Nucleus accumbens (tissue), 56 donors: ENCODE measurements around the gene ACIN1.

Experiments
- DNase-seq, 56 donors: peaks; one replicate each; lab custom pipeline; 2025; lab: John Stamatoyannopoulos, UW

Gene ACIN1

DNA sequence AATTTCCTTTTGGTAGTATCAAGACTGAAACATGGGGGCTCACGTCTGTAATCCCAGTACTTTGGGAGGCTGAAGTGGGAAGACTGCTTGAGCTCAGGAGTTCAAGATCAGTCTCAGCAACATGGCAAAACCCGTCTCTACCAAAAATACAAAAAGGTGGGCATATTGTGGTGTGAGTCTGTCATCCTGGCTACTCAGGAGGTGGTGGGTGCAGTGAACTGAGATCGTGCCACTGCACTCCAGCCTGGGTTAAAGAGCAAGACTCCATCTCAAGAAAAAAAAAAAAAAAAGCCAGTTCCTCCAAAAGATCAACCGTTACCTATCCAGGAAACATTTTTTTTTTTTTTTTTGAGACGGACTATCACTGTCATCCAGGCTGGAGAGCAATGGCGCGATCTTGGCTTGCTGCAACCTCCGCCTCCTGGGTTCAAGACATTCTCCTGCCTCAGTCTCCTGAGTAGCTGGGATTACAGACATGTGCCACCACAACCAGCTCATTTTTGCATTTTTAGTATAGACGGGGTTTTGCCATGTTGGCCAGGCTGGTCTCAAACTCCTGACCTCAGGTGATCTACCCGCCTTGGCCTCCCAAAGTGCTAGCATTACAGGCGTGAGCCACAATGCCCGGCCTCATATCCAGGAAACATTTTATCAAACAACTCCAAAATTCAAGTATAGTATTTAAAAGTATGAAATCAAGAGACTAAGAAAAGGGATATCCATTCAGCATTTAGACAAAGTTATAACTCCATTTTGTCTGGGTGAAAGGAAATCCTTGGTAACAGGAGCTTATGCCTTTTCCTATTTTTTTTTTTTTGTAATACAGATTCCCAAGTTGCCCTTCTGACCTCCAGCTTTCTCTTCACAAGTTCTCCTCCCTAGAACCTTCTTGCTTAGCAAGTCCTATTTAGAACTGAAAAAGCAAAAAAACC lies 3.4 kb downstream of the ACIN1 start:
- DNase-seq: no peak

DNA sequence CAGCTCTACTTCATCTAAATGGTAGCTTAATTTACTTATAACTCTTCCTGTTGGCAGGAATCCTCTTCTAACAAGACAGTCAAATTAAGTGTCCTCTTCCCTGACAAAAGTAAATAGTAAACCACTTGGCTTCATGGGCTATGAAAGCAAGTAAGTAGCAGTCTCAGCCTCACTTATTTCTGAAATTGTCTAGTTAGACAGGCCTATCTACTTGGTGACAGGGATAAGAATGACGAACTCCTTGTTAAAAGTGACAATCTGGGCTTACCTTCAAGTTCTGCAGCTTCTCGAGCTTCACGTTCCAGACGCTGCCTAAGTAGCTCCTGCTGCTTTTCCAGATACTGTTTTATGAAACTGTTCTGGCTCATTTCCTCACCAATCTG lies 4.7 kb downstream of the ACIN1 start:
- DNase-seq: no peak

DNA sequence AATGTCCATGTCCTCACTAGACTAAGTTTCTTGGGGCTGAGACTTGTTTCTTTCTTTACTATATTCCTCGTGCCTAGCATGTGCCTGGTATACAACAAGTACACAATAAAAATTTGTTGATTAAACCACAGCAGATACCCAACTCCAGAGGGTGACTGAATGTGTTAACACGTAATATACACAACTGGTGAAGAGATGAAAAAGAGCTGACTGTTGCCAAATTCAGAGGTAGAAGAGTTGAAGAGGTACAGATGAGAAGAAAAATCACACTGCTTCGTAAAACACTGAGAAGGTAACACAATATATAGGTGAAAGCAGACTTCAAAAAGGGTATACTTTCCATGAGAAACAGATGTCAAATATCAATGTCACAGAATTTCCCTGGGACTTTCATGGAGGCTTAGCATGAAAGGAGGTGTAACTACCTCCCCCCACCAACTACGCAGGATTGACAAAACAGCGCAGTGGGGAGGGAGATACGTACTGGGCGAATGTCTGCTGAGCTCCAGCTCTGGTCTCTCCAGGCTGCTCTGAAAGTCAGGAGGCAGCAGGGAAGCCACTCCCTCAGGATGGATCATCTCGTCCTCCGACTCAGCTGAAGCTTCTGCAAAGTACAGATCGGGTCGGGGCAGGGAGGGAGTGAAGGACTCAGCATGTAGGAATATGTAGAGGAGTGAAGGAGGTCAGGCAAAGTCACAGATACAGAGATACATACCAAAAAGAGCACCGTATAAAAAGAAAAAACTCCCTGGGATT lies 5.3 kb downstream of the ACIN1 start:
- no peak for DNase-seq

DNA sequence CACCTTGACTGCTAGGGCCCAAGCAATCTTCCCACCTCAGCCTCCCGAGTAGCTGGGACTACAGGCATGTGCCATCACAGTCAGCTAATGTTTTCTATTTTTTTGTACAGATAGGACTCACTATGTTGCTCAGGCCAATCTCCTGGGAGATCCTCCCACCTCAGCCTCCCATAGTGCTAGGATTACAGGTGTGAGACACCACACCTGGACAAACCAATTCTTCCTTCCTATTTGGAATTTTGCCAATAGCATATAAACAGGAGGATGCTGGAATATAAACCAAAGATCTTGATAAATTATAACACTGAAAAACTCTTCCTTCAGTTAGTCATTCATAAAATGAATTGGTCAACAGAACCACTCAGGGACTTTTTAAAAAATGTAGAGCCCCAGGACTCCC lies 8.4 kb downstream of the ACIN1 start:
- no peak for DNase-seq

DNA sequence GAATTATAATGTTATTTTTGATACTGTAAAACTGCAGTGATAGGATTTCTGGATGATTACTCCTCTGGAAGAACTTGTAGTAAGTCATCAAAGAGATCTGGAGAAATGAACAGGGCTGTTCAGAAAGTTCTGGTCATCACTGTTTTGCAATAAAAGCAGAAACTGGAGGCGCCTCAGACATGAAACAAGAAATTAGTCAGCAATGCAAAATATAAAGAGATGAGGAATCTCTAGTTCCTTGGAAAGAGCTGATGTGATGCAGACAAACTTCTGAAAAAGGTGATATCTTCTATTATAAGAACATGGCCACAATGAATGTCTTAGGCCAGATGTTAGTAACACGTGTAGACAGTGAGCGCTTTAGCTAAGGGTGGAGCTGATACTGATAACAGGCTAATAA lies 9.5 kb downstream of the ACIN1 start:
- no peak for DNase-seq

DNA sequence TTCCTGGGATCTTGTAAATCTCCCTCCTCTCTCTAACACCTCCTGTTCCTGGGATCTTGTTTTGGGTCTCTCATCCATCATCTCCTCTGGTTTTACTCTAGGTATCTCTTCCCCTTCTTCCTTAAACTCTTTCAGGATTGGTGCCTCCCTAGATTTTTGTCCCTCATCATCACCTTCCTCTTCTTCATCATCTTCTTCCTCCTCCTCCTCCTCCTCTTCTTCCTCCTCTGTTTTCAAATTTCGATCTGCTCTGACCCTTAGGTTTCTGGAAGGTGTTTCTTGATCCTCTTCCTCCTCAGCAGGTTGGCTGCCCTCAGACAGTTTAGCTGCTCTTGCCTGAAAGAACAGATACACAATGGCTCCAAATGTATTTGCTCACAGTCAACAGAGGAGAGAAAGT lies 14.5 kb downstream of the ACIN1 start:
- DNase-seq: no peak

DNA sequence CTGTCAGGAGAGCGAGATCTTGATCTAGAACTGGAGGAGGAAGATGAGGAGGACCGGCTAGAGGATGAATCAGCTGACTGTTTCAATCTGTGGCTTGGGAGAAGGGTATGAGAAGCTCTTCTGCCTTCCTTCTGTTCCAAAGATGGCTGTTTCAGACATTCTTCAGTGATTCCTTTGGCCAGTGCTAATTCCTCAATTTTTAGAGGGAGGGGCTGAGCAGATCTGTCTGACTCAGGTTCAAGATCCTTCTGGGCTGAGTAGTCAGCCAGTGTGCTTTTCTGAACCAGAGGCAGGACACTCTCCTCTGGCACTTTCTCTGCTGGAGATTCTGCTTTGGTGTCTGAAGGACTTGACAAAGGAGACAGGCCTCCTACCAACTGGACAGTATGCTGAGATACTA lies 15.2 kb downstream of the ACIN1 start:
- DNase-seq: no peak

DNA sequence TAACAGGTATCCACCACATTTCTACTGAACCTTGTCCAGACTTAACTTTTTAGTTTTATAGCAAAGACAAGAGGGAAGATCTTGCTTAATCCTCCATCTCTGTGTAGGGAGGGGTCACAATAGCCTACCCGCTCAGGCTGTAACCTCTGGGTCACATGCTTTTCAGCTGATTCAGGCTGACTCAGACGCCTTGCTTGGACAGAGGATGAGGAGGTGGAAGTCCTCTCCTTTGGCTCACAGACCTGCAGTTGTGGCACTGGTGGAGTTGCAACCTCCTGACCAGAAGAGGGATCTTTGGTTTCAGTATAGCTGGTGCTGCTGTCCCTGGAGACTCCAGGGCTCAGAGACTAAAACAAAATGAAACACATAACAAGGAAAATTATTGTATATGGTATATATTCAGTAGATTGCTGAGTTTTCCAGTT lies 16.2 kb downstream of the ACIN1 start:
- no peak for DNase-seq

DNA sequence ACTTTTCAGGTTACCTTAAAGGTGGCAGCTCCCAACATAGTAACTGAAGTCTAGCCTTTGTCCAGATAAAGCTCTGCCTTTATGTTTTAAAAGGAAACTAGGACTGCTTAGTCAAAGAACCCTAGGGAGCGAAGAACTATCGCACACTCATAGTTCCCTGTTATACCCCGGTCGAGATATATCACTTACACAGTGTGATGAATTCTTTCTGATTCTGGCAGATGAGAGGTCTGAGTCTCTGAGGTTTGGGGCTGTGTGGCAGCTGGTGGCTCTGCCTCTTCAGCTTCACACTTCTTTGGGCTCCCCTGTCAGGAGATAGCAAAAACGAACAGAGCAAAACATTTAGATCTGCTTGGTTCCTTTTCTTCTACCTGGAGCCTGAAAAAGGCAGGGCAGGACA lies 17.0 kb downstream of the ACIN1 start:
- no peak for DNase-seq

DNA sequence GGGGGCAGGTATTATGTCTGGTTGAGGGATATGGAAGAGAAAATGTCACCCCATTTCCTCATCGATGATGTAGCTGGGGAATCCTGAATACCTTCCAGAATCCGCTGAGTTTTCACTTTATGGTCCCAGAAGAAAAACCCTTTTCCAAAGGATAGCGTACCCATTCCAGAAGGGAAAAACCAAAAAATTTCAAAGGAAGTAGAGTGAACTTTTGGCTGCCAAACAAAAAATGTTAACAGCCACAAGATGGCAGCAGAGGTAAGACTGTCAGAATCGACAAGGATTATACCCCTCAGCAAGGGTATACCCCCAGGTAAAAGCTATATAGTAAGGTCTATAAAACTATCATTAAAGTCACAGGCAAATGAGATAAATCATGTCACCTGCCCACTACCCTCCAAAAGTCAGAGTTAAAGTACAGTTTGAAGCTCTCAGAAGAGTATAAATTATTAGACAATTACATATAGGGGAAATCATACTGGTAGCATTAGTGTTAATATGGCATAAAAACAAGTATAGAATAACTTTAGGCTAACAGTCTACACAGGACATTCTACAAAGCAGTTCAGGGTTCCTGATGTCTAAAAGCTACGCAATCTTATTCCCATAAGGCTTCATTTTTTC lies 18.0 kb downstream of the ACIN1 start:
- no peak for DNase-seq

DNA sequence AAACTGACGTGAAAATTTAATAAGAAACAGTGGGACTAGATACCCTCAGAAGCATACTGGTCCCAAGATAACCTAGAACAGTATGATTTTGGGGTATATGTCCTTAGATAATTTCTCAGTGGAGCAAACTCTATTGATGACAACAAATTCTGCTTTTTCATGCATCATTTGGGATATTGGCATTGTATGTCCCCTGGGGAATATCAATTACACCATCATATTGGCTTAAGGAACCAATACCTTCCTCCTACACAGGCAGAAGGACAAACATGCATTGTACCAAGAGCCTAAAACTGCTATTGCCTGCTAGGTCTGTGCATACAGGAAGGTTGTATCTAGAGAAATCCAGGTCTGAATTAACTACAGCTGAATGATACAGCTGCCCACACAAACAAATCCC lies 20.0 kb downstream of the ACIN1 start:
- no peak for DNase-seq

DNA sequence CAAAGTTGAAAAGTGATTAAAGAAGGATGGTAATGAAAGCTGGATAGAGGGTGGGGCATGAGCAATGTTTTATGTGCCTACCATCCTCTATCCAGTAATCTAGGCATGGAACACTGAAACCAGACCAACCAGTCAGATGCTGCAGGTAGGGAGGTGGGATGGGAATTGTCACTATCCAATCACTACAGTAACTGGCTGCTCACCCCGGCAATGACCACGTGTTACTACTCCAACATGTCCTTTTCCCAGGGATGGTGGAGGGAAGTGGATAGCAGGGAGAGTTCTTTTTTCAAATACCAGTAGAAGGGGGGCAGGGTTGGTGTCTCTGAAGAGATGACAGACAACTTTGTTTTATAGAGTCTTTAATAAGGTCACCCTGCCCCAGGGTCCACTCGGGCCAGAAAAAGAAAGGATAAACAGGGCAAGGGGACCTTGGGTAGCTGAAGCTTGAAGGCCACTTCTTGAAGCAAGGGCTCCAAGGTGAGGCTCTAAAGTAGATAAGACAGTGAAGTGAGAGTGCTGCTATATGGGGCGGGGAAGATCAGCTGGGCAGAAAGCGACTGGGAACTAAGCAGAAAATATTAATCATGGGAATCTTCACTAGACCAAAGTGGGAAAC lies 22.9 kb downstream of the ACIN1 start:
- DNase-seq: no peak

DNA sequence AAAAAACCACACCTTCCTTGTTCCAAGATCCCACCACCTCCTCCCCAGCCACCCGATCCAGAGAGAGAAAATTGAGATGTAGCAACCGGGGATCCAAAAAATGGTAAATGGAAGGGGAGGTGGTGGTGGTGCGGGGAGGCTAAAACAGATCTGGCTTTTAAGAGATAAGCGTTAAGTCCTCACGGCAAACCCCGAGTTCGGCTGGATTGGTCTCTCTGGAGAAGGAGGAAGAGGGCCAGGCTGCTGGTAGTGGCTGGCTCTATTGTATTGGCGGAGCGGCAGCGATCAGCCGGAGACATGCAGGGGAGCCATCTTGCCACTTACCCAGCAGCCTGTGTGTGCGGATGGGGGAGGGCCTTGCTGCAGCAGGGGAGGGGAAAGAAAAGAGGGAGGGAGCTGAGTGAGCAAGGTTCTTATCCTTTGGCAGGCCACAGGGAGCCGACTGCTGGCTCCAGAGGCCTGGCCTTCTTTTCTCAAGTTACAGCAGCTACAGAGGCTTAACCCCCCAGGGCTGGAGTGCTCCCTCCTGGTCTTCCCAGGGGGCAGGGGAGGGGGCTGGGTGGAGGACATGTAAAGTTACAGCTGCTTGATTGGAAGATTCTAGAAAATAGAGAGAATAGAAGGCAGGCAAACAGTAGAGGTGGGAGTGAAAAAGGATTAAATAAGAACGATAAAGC lies 23.6 kb downstream of the ACIN1 start:
- no peak for DNase-seq

DNA sequence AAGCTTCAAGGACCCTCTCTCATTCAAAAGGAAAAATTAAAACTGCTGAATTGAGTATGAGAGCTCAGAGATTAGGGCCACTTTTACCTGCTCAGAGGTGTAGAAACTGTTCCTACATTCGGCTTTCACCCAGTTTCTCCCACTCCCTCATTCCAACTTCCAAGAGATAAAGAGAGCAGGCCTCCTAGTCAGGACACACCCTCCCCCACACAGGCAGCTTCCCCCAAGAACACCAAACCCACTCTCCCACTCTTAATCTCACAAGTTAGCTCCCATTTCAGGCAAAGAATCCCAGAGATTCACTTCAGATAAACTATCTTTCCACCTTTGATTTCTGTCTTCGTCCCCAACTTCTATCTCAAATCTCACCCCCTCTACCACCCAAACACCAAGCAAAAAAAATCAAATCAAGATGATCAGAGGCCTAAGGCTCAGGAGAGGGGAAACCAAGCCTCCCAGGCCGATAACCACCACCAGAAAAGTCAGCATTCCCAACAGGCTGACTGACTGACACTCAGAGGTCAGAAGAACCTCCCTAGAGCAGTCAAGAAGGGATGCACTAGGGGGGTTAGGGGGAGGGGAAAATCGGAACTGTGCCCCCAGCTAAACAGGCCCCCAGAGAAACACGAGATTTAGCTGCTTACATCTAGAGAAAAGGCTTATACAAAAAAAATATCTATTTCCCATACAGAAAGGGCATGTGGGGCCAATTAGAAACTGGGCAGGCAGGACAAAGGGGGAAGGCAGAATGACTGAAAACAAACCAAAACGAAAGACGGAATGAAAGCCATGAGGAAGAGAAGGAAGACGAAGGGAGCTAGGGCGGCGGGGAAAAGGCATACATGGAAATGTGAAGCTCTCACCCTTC lies 24.4 kb downstream of the ACIN1 start:
- no peak for DNase-seq

DNA sequence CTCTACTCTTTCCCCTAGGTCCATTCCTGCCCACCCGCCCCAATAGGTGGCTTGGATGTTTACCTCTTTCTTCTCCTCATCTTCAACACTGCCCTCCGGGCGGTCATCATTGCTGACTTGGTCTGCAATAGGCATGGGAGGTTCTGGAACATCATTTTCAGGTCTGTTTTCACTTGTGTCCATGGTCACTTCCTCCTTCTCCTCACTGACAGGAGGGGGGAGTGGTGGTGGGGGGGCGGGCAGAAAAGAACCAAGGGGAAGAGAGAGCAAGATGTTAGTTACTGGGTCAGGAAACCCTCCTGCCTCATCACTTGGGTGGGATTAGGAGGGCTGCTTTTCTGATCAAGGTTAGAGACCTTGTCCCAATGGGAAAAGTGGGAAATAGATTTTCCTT lies 25.5 kb downstream of the ACIN1 start:
- DNase-seq: no peak

DNA sequence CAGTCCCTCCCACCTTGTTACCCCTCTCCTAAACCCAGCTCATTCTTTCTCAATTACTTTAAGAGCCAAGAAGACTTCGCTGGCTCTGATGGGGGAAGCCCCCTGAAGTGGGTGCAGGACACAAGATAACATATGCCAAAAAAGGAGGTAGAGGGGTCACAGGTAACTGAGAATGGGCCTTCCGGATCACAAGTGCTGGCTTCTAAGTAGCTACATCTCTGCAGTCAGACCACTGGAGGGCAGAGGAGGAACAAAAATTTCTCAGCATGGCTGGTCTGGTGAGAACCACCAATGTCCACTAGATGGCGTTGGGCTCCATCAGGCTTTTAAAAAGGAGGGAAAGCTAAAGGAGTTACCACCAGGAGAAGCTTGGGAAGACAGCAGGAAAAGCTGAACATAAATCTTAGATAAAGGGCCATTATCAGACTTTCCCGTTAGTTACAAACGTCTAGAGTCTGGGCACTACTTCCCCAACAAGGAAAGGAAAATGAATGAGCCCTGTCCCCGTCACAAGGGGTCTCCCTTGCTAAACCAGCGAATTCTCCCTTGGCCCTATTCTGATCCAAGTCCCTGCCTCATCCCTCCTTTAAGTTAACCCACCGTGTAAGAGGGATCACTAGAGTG lies 26.0 kb downstream of the ACIN1 start:
- no peak for DNase-seq

DNA sequence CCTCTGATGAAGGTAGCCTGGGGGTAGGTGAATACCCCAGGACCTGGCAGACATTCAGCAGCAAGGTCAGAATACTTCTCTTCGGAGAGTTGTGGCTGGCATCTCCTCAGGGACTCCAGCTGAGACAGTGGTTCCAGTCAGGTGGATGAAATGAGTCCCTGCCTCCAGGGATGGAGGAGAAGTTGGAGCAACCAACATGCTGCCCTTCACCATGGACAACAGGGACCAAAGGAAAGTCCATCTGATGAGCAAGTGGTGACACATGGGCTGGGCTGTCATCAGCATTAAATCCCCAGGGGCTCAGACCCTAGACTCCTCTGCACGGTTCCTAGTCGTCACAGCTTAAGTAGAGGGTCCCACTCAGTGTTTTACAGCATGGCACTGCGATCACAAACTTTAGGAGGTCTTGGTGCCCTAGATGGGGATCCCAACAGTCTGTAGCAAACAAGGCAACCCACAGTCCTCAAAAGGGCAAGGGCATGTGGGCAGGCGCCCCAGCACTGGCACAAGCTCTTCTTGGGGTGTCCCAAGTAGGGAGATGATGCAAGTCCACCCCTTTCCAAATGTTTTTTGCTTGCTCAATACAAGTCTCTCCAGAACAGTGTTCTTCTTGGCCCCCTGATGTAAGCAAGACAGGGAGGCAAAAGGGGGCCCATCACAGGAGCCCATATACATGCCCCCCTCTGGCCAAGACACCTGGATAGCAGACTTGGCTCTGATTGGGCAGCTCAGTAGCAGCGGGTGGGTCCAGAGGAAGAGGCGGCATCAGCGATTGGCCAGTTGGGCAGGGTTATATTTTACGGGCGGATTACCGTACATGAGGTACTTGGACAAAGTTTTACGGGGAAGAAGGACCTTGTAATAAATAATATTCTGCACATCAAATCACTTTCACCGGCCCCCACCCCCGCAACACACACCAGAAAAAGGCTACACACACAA lies 26.8 kb downstream of the ACIN1 start:
- no peak for DNase-seq
